ENCODE measurements around the gene MAD1L1.
"Not testable (repeated sequence)": the region's sequence is repeated elsewhere in the genome, so short reads cannot be mapped to it uniquely, and the experiment has no call there.

MAD1L1 gene

GRCh38 chr7:1825897-1826741, 406.6 kb downstream of the MAD1L1 start:
- no peak for DNase-seq

- DNase-seq: not testable (repeated sequence)
These were observed 407.2 kb downstream of the MAD1L1 start for GRCh38 chr7:1825647-1825896.

GRCh38 chr7:1824882-1825646, 407.7 kb downstream of the MAD1L1 start:
- DNase-seq: not testable (repeated sequence)

GRCh38 chr7:1824151-1824881, 408.4 kb downstream of the MAD1L1 start:
- DNase-seq: not testable (repeated sequence)

- DNase-seq: no peak
These were observed 409.2 kb downstream of the MAD1L1 start for GRCh38 chr7:1823376-1824150.

GRCh38 chr7:1819259-1819841, 413.4 kb downstream of the MAD1L1 start:
- no peak for DNase-seq

- DNase-seq: no peak
These were observed 414.0 kb downstream of the MAD1L1 start for GRCh38 chr7:1818575-1819258.

GRCh38 chr7:1817061-1817712, 415.6 kb downstream of the MAD1L1 start:
- DNase-seq: no peak

GRCh38 chr7:1816451-1816850, 416.3 kb downstream of the MAD1L1 start:
- DNase-seq: not testable (repeated sequence)

- DNase-seq: not testable (repeated sequence)
These were observed 417.0 kb downstream of the MAD1L1 start for GRCh38 chr7:1815551-1816281.

- DNase-seq: no peak
These were observed 417.7 kb downstream of the MAD1L1 start for GRCh38 chr7:1815051-1815481.

GRCh38 chr7:1814089-1814811, 418.5 kb downstream of the MAD1L1 start:
- DNase-seq: no peak

GRCh38 chr7:1813394-1814088, 419.2 kb downstream of the MAD1L1 start:
- no peak for DNase-seq

- no peak for DNase-seq
These were observed 420.0 kb downstream of the MAD1L1 start for GRCh38 chr7:1812509-1813393.

GRCh38 chr7:1811850-1812508, 420.8 kb downstream of the MAD1L1 start:
- DNase-seq: peak in 1 of 14 donors; percentile 63

GRCh38 chr7:1810961-1811849, 421.5 kb downstream of the MAD1L1 start:
- DNase-seq: no peak

Measured in C1 segment of cervical spinal cord (tissue), 14 donors.